Measurements from ENCODE around the gene MRPS33.

Gene MRPS33

DNA sequence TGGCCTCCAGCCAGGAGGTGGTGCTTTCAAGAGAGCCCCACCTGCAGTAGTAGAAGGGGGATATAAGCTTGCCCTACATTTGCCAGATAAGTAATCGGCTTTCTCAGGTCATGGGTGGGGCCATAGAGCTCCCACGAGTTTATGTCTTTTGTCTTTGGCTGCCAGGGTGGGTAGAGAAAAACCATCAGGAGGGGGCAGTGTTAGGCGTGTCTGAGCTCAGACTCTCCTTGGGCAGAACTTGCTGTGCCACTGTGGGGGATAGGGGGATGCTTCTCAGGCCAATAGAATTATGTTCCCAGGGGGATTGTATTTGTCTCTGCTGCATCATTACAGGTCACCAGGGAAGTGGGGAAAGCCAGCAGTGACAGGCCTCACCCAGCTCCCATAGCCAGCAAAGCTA is 12.3 kb upstream of the MRPS33 start:
- no peak for DNase-seq (ENCODE audit: low read depth, low spot score)
- ChIA-PET POLR2A (no interaction called here), CTCF (interaction anchor here (1.1 kb wide), 1 partner anchor 13 kb away, joined by 4 read pairs; no protein-coding TSS in a partner anchor)
- no peak overlapping the region for H3K4me3 ChIP-seq (ENCODE audit: low read depth, low read length)
- TF ChIP-seq, protein P1, sequence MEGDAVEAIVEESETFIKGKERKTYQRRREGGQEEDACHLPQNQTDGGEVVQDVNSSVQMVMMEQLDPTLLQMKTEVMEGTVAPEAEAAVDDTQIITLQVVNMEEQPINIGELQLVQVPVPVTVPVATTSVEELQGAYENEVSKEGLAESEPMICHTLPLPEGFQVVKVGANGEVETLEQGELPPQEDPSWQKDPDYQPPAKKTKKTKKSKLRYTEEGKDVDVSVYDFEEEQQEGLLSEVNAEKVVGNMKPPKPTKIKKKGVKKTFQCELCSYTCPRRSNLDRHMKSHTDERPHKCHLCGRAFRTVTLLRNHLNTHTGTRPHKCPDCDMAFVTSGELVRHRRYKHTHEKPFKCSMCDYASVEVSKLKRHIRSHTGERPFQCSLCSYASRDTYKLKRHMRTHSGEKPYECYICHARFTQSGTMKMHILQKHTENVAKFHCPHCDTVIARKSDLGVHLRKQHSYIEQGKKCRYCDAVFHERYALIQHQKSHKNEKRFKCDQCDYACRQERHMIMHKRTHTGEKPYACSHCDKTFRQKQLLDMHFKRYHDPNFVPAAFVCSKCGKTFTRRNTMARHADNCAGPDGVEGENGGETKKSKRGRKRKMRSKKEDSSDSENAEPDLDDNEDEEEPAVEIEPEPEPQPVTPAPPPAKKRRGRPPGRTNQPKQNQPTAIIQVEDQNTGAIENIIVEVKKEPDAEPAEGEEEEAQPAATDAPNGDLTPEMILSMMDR (IDR thresholded peaks at IDR 0.05; ENCODE audit: insufficient read depth, low read length, missing control alignments) = no peak

DNA sequence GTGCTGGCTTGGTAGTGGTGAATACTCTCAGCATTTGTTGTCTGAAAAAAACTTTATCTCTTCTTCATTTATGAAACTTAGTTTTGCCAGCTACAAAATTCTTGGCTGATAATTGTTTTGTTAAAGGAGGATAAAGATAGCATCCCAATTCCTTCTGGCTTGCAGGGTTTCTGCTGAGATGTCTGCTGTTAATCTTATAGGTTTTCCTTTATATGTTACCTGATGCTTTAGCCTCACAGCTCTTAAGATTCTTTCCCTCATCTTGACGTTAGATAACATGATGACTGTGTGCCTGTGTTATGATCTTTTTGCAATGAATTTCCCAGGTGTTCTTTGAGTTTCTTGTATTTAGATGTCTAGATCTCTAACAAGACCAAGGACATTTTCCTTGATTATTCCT is 9.9 kb upstream of the MRPS33 start:
- no peak for DNase-seq (ENCODE audit: low read depth, low spot score)
- CTCF ChIA-PET = interaction anchor here (1.0 kb wide), 1 partner anchor 10 kb away, joined by 3 read pairs; the partner anchor contains the start of gene MRPS33
- TF ChIP-seq, protein P1 (IDR thresholded peaks at IDR 0.05; ENCODE audit: insufficient read depth, low read length, missing control alignments) = no peak
- POLR2A ChIA-PET = no interaction called here
- H3K4me3 ChIP-seq (ENCODE audit: low read depth, low read length) = no peak overlapping the region

DNA sequence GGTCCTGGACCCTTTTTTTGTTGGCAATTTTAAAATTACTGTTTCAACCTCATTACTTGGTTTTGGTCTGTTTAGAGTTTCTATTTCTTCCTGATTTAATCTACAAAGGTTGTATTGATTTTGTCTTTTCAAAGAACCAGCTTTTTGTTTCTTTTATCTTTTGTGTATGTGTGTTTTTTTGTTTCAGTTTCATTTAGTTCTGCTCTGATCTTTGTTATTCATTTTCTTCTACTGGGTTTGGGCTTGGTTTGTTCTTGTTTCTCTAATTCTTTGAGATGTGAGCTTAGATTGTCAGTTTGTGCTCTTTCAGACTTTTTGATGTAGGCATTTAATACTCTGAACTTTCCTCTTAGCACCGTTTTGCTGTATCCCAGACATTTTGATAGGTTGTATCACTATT is 8.5 kb upstream of the MRPS33 start:
- TF ChIP-seq, protein P1 (IDR thresholded peaks at IDR 0.05; ENCODE audit: insufficient read depth, low read length, missing control alignments) = no peak
- H3K4me3 ChIP-seq (ENCODE audit: low read depth, low read length) = no peak overlapping the region
- POLR2A ChIA-PET = no interaction called here
- CTCF ChIA-PET = no interaction called here
- no peak for DNase-seq (ENCODE audit: low read depth, low spot score)

DNA sequence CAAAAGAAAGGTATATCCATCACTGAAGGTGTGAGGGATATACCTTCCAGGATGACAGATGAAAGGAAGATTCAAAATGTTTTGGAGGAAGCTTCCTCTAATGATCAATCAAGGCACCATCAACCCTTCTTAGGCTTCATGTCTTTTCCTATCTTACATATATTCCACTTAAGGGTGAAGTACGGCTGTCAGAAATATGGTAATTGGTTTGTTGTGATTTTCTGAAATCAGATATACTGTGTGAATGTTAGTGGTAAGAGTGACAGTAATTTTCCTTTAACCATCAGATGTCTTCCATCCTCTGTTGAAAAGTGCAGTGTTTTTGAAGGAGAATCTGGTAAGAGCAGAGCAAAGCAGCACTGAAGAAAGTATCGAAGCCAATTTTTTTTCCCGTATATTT is 2.8 kb upstream of the MRPS33 start:
- ChIA-PET POLR2A (no interaction called here), CTCF (interaction anchor here (1.0 kb wide), 1 partner anchor 208 kb away, joined by 3 read pairs; no protein-coding TSS in a partner anchor)
- H3K4me3 ChIP-seq (ENCODE audit: low read depth, low read length) = no peak overlapping the region
- DNase-seq (ENCODE audit: low read depth, low spot score) = no peak
- TF ChIP-seq, protein P1 (IDR thresholded peaks at IDR 0.05; ENCODE audit: insufficient read depth, low read length, missing control alignments) = no peak

DNA sequence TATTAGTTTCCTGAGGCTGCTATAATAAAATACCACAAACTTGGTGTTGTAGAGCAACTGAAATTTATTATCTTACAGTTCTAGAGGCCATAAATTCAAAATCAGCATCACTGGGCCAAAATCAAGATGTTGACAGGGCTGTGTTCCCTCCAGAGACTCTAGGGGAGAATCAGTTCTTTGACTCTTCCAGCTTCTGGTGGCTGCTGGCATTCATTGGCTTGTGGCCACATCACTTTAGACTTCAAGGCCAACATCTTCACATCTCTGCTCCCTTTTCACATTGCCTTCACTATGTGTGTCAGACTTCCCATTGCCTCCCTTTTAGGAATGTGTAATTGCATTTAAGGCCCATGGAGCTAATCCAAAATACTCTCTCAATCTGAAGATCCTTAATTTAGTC is 1.6 kb upstream of the MRPS33 start:
- TF ChIP-seq, protein P1 (IDR thresholded peaks at IDR 0.05; ENCODE audit: insufficient read depth, low read length, missing control alignments) = no peak
- DNase-seq (ENCODE audit: low read depth, low spot score) = no peak
- POLR2A ChIA-PET = no interaction called here
- no peak overlapping the region for H3K4me3 ChIP-seq (ENCODE audit: low read depth, low read length)
- CTCF ChIA-PET = interaction anchor here (0.7 to 1.1 kb wide), 3 partner anchors 205 to 722 kb away, joined by 3 to 5 read pairs (median 3); partner anchors contain the start of gene SSBP1

DNA sequence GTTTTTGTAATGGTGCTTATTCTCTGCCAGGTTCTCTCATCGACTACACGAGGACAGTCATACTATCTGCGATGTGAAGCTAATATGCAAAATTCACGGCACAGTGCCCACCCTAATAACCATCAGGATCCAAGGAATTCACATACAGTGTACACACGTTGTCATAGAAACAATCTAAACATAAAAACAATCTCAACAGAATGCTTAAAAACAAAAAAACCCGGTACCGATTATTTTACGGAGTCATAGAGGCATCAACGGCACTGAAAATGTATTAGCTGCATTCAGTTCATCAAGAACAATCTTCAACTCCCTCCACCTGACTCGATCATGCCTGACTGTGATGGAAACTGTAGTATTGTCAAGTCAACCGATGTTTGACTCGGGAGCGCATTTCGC is 628 bp downstream of the MRPS33 start:
- no peak for DNase-seq (ENCODE audit: low read depth, low spot score)
- H3K4me3 ChIP-seq (ENCODE audit: low read depth, low read length) = peak overlapping the region; percentile 85
- TF ChIP-seq, protein P1 (IDR thresholded peaks at IDR 0.05; ENCODE audit: insufficient read depth, low read length, missing control alignments) = no peak
- POLR2A ChIA-PET = no interaction called here
- CTCF ChIA-PET = interaction anchor here (0.8 to 5.6 kb wide), 15 partner anchors 10 to 724 kb away, joined by 3 to 124 read pairs (median 6); partner anchors contain the start of genes ADCK2 and SSBP1
